Putamen (tissue), 1 donor: ENCODE measurements around the gene RNF215.

Source experiments
- DNase-seq: peaks from one replicate; pipeline ENCODE4 v3.0.0-alpha.2; 2016; ENCODE audit warnings: low spot score

The RNF215 gene

GRCh38 chr22:30386960-30387827, at the start of gene RNF215:
Gene RNF215, minus strand, starts transcription at chr22:30387411. Its CDS starts 98 bp downstream, at chr22:30387313.
- peak; percentile 76 for DNase-seq

- DNase-seq = no peak
Observed at GRCh38 chr22:30436196-30436595, 49.0 kb upstream of the RNF215 start.

- DNase-seq = no peak
Observed at GRCh38 chr22:30435674-30436126, 48.5 kb upstream of the RNF215 start.

GRCh38 chr22:30434843-30435242, 47.6 kb upstream of the RNF215 start:
- no peak for DNase-seq

GRCh38 chr22:30433773-30434172, 46.6 kb upstream of the RNF215 start:
- DNase-seq = no peak

GRCh38 chr22:30433227-30433626, 46.0 kb upstream of the RNF215 start:
- no peak for DNase-seq

- DNase-seq = no peak
Observed at GRCh38 chr22:30432520-30432919, 45.3 kb upstream of the RNF215 start.

GRCh38 chr22:30432096-30432495, 44.9 kb upstream of the RNF215 start:
- DNase-seq = no peak

- no peak for DNase-seq
Observed at GRCh38 chr22:30430933-30431332, 43.7 kb upstream of the RNF215 start.

- DNase-seq = no peak
Observed at GRCh38 chr22:30429887-30430286, 42.7 kb upstream of the RNF215 start.

- no peak for DNase-seq
Observed at GRCh38 chr22:30427871-30428270, 40.7 kb upstream of the RNF215 start.

- peak; percentile 63 for DNase-seq
Observed at GRCh38 chr22:30426388-30427353, 39.5 kb upstream of the RNF215 start.

GRCh38 chr22:30425616-30426387, 38.6 kb upstream of the RNF215 start, which contains the start of gene MTFP1:
Gene MTFP1, plus strand, starts transcription at chr22:30425768. Its CDS starts 112 bp downstream, at chr22:30425880.
- DNase-seq = no peak

- DNase-seq = no peak
Observed at GRCh38 chr22:30425327-30425615, 38.1 kb upstream of the RNF215 start.

GRCh38 chr22:30424534-30425326, 37.5 kb upstream of the RNF215 start:
- DNase-seq = no peak

GRCh38 chr22:30423959-30424533, 36.8 kb upstream of the RNF215 start:
- DNase-seq = peak; percentile 100

- DNase-seq = peak; percentile 45
Observed at GRCh38 chr22:30423301-30423958, 36.2 kb upstream of the RNF215 start.

- no peak for DNase-seq
Observed at GRCh38 chr22:30422481-30423300, 35.5 kb upstream of the RNF215 start.
